GM19328 (cell line): ENCODE data around the gene LRRC2.

ENCODE experiments used
- ATAC-seq: cut with Tn5 transposase; IDR thresholded peaks from one replicate; pipeline ENCODE4 v1.9.1; 2021; ENCODE audit warnings: mild to moderate bottlenecking, moderate library complexity; ENCODE audit not compliant: unreplicated experiment

LRRC2 gene

GRCh38 chr3:46483825-46484224 lies 82.3 kb downstream of the LRRC2 start:
- ATAC-seq: no peak

- no peak for ATAC-seq
These were observed 83.3 kb downstream of the LRRC2 start for GRCh38 chr3:46482632-46483350.

- no peak for ATAC-seq
These were observed 84.5 kb downstream of the LRRC2 start for GRCh38 chr3:46481636-46482035.

DNA sequence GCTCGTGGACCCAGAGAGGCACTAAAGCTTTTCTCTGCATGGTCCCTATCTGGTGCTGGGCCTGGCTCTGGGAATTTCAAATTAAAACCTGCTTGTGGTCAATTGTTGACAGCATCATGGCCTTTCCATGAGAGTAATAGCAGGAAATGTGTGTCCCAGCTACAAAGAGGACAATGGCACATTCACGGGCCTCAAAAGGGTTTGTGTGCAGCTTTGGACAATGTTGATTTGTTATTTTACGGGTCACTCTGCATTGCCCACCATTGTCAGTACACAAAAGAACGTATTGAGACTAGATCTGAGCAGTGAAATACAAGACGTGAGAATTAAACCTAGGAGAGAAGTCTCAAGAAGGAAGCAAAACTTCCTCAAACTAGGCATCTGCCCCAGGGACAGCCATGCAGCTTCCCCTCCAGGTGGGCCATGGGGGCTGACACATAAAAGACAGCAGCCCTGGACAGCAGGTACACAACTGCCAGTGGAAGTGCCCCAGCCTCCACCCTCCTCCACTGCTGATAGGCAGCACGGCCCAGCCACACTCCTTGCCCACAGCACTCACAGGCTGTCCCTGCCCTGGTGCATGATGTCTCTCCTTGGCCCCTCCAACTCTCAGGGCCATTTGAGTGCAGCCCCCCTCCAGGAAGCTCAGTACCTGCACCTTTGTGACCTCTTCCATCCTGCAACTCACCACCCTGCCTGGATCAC lies 85.5 kb downstream of the LRRC2 start:
- ATAC-seq: no peak

GRCh38 chr3:46479696-46480095 lies 86.4 kb downstream of the LRRC2 start:
- ATAC-seq: no peak

GRCh38 chr3:46479021-46479420 lies 87.1 kb downstream of the LRRC2 start:
- ATAC-seq: no peak

- ATAC-seq: no peak
These were observed 87.8 kb downstream of the LRRC2 start for GRCh38 chr3:46478341-46478740.

- ATAC-seq: no peak
These were observed 88.3 kb downstream of the LRRC2 start for GRCh38 chr3:46477756-46478155.

DNA sequence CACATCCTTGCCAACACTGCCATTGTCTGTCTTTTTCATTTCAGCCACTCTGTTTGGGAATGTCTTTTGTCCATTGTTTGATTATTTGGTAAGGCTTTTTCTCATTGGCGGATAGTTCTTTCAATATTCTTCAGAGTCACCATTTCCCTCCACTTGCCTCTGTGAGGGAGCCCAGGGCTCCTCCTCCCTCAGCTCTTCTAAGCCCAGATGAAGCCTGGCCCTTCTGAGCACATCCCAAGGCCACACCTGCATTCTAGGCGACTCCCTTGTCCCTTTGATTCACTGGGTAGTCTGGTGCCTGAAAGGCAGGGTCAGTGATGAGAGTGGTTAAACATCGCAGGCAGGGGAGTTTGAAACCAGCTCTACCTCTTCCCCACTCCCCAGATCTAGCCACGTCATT lies 89.0 kb downstream of the LRRC2 start:
- ATAC-seq: no peak

GRCh38 chr3:46472736-46473135 lies 93.4 kb downstream of the LRRC2 start:
- no peak for ATAC-seq

DNA sequence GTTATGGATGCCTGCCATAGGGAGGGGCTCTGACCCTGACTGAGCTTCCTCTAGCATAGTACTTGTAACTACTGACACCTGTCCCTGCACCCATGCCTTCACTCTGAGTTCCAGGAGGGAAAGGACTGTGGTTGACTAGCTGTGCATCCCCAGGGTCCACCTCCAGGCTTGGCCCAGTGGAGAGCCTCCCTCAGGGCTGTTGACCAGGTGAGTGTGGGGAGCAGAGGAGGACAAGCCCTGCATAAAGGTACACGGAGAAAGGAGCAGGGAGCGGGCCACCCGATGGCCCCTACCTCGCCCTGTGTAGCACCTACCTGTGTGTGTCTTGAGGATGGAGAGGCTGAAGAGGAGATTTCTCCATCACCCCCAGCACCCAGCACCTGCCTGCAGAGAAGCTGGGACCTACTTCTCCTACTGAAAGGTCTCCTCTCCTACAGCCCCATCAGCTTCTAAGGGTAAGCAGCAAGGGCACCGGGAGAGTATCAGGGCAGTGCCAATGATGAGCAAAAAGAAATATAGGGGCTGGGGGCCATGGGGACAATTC lies 94.7 kb downstream of the LRRC2 start:
- no peak for ATAC-seq

DNA sequence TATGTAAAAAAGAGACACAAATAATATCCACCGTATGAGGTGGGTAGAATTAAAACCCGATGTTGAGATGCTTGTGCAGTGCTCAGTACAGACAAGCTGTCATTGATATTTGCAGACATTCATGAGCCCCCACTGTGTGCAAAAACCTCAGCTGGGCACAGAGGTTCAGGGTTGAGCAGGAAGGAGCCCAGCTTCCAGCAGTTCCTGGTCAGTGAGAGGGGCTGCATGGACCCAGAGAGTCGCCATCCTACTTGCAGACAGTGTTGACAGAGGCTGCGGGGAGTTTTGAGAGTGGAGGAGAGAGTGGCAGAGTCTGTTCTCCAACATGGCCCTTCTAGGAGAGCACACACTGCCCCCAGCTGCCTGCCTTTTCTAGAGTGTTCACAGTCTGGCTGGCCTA lies 95.3 kb downstream of the LRRC2 start:
- ATAC-seq: no peak

DNA sequence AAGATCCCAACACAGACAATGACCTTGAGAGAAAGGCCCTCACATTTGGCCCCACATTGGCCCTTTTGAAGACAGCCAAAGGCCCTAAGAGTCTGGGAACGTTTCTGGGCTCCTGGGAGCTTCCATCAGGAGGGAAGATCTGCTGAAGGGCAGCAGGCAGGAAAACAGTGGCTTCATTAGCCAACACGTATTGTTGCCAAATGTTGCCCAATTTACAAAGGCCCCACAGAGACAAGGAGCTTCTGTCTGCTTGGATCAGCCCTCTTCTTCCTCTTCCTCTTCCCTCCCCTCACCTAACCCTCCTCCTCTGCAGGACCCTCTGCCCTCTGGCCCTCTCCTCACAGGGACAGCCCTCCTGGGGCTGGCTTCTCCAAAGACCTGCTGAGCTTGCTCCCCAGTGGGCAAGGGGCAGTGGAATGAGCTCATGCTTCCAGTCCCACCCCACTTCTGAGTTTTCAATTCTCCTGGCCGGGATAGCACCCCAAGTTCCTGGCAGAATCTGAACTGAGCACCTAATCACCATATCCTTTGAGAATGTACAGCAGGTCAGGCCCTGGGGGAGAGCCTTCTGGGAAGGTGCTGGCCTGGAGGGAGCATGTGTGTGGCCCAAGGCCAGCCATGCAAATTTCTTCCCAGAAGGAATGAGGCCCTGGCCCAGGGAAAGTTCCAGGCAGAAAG lies 96.3 kb downstream of the LRRC2 start:
- ATAC-seq: no peak

GRCh38 chr3:46468753-46469600 lies 97.1 kb downstream of the LRRC2 start:
- no peak for ATAC-seq

DNA sequence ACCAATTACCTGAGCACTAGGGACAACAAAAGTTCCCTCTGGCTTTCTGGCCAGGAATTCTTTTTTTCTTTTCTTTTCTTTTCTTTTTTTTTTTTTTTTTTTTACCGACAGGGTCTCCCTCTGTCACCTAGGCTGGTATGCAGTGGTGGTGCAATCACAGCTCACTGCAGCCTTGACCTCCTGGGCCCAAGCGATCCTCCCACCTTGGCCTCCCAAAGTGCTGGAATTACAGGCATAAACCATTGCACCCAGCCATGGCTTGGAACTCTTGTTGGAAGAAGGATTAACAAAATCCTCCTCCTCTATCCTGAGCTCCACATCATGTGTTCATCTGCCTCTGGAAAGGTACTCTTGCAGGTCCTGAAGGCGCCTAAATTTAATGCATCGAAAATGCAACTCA lies 98.5 kb downstream of the LRRC2 start:
- no peak for ATAC-seq

- no peak for ATAC-seq
These were observed 99.2 kb downstream of the LRRC2 start for GRCh38 chr3:46466871-46467403.

DNA sequence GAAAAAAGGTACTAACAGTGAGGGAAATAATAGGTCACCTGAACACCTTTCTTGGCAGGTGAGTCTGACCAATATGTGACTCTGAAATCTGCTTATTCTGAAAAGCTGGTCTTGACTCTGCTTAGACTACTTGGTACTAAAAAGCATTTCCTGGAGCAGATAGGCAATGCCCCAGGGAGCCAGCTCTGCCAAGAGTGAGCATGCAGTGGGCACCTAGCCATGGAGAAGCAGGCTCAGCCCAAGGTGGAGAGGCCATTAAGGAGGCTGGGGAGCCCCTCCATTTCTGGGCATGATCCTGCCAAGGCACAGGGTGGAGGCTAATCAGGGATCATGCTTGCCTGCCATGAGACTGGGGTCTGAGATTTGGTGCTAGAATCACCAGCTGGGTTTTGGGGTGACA lies 99.8 kb downstream of the LRRC2 start:
- no peak for ATAC-seq
